ENCODE results near the gene LYRM7. TPM values are rescaled to one million over a fixed set of nuclear protein-coding genes. Genes with fewer than 3 reads are reported as not detected.

LYRM7 gene
- total RNA-seq, 5 donors from 2014 or later (not counting 1 experiment from before 2014, with no cell fraction given) = 7.5 to 17.0 (median 12.9) TPM

DNA sequence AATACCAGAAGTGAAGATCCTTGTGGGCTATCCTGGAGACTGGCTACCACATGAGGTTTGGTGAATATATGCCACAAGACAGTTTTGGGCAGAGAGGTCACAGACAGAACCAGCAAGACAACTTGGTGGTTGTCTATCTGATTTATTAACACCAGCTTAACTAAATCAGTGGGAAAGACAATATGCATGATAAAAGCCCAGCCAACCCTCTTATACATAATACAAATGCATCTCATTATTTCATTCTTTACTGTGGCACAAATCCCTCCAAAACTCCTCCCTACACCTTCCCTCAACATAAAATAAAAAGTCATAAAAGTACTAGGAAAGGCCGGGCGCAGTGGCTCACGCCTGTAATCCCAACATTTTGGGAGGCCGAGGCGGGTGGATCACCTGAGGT is 13.8 kb upstream of the LYRM7 start:
- Mint-ChIP-seq H3K4me1 (peaks cover 15 to 46% (median 41%) of the 10 kb centered on the region in 3 donors), H3K36me3 (peaks cover 45% of the 10 kb centered on the region), H3K27ac (peak overlapping the region; percentile 10 to 80), H3K4me3 (no peak overlapping the region), H3K27me3 (no peaks in the 10 kb centered on the region), H3K9me3 (no peaks in the 10 kb centered on the region)
- POLR2A ChIA-PET = no interaction called here
- WGBS (ENCODE audit: insufficient coverage) = 93% methylated on average over 5 of the region's 5 CpGs
- ATAC-seq (replicated peaks in 1 of 4) (no peak), DNase-seq (no peak)
- Histone ChIP-seq H3K27ac (ENCODE audit: low read length) (no peak overlapping the region), H3K4me3 (ENCODE audit: control insufficient read depth in 1 of 2, extremely low read depth in 1 of 2, low read length in 1 of 2) (no peak overlapping the region), H3K9me3 (no peaks in the 10 kb centered on the region), H3K4me1 (ENCODE audit: control insufficient read depth in 1 of 2, extremely low read depth in 1 of 2, insufficient read depth in 2 of 2, low read length in 2 of 2) (peaks cover 0 to 12% of the 10 kb centered on the region in 2 experiments), H3K36me3 (ENCODE audit: control insufficient read depth in 2 of 2, extremely low read depth in 1 of 2, insufficient read depth in 1 of 2, low read length in 1 of 2) (peaks cover 6 to 33% of the 10 kb centered on the region in 2 donors), H3K27me3 (replicated peaks in 1 of 2; ENCODE audit: control insufficient read depth in 2 of 2, extremely low read depth in 1 of 2, insufficient read depth in 2 of 2, low read length in 1 of 2) (no peaks in the 10 kb centered on the region)
- CTCF ChIA-PET = no interaction called here

DNA sequence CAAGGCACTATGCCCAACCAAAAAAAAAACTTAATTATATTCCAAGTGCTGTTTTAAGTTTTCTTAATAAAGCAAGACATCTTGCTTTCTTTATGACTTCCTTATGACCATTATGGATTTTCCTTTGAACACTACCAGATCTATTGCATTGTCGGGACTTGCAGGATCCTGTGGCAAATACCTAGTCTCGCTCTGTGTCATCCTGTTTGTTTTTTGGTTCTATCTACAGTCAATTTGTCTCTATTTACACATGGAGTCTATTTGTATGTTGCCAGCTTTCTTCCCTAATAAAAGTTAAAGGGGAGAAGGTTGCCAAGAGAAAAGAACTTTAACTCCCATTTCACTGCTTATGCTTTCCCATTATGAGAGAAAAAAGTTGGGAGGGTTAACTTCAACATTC is 10.6 kb upstream of the LYRM7 start:
- CTCF ChIA-PET = interaction anchor here in 1 of 2 donors (0.6 kb wide), 1 partner anchor 18 kb away, joined by 3 read pairs; no protein-coding TSS in a partner anchor
- H3K9me3 Mint-ChIP-seq = no peaks in the 10 kb centered on the region
- DNase-seq (no peak), ATAC-seq (replicated peaks in 1 of 4) (no peak)
- Histone ChIP-seq H3K36me3 (ENCODE audit: control insufficient read depth in 2 of 2, extremely low read depth in 1 of 2, insufficient read depth in 1 of 2, low read length in 1 of 2) (peaks cover 6 to 40% of the 10 kb centered on the region in 2 donors), H3K27me3 (replicated peaks in 1 of 2; ENCODE audit: control insufficient read depth in 2 of 2, extremely low read depth in 1 of 2, insufficient read depth in 2 of 2, low read length in 1 of 2) (no peaks in the 10 kb centered on the region), H3K27ac (ENCODE audit: low read length) (no peak overlapping the region), H3K4me1 (ENCODE audit: control insufficient read depth in 1 of 2, extremely low read depth in 1 of 2, insufficient read depth in 2 of 2, low read length in 2 of 2) (peaks cover 2 to 24% of the 10 kb centered on the region in 2 experiments), H3K4me3 (ENCODE audit: control insufficient read depth in 1 of 2, extremely low read depth in 1 of 2, low read length in 1 of 2) (no peak overlapping the region), H3K9me3 (no peaks in the 10 kb centered on the region)
- WGBS (ENCODE audit: insufficient coverage) = no CpG with 5 or more reads among the region's 2 CpGs
- peaks cover 56% of the 10 kb centered on the region for H3K36me3 Mint-ChIP-seq
- H3K4me1 Mint-ChIP-seq = peaks cover 32 to 67% (median 59%) of the 10 kb centered on the region in 3 donors
- H3K27ac Mint-ChIP-seq = peak overlapping the region; percentile 34 to 37
- H3K27me3 Mint-ChIP-seq = no peaks in the 10 kb centered on the region
- POLR2A ChIA-PET = no interaction called here
- H3K4me3 Mint-ChIP-seq = no peak overlapping the region

DNA sequence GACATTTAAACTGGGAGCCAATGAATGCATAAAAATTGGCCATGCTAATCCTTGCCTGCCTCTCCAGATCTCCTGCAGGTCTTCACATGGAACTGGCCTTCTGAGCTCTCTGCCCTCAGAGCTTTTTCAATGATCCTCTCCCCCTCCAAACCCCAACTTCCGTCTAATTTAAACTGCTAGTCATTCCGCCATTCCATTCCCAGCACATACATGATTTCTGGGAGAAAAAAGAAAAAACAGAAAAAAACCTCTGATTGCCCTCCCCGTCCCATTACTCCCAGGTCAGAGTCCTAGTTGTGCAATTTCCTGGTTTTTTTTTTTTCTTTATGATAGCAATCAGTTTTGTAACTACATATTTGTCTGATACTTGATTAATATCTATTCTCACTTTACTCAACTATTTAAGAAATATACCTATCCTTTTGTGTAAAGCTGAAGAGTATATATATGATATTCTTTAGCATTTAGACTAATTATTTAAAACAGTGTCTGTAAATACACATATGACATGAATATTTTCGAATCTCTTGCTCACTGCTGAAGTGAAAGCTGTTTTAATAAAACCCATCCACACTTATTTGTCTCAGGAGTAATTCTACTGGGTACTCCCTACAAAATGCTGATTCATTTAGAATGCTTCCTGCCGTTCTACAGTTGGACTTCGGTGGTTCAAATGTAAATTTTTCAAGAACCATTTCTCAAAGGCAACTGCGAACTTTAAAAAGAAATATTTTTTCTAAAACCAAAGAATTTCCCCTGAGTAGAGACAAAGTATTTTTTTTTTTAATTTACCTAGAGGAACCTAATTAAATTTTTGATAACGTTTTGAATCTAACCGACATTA is 7.2 kb upstream of the LYRM7 start:
- WGBS (ENCODE audit: insufficient coverage) = no CpG with 5 or more reads among the region's 9 CpGs
- Histone ChIP-seq H3K4me3 (ENCODE audit: control insufficient read depth in 1 of 2, extremely low read depth in 1 of 2, low read length in 1 of 2) (peak overlapping the region; percentile 81 to 89), H3K4me1 (ENCODE audit: control insufficient read depth in 1 of 2, extremely low read depth in 1 of 2, insufficient read depth in 2 of 2, low read length in 2 of 2) (peaks cover 2 to 27% of the 10 kb centered on the region in 2 experiments), H3K9me3 (no peaks in the 10 kb centered on the region), H3K36me3 (ENCODE audit: control insufficient read depth in 2 of 2, extremely low read depth in 1 of 2, insufficient read depth in 1 of 2, low read length in 1 of 2) (peaks cover 3 to 38% of the 10 kb centered on the region in 2 donors), H3K27ac (ENCODE audit: low read length) (peak overlapping the region; percentile 88), H3K27me3 (replicated peaks in 1 of 2; ENCODE audit: control insufficient read depth in 2 of 2, extremely low read depth in 1 of 2, insufficient read depth in 2 of 2, low read length in 1 of 2) (no peaks in the 10 kb centered on the region)
- peaks cover 40% of the 10 kb centered on the region for H3K36me3 Mint-ChIP-seq
- peak overlapping the region; percentile 85 to 95 for H3K27ac Mint-ChIP-seq
- peak in 1 of 35 experiments; percentile 30 for DNase-seq
- H3K4me3 Mint-ChIP-seq = peak overlapping the region; percentile 85 to 95 (median 91)
- H3K27me3 Mint-ChIP-seq = no peaks in the 10 kb centered on the region
- ChIA-PET CTCF (interaction anchor here (0.6 to 1.7 kb wide), 4 partner anchors 89 to 1395 kb away, joined by 3 to 7 read pairs (median 4); no protein-coding TSS in a partner anchor), POLR2A (interaction anchor here (0.5 to 0.7 kb wide), 7 partner anchors 15 to 1203 kb away, joined by 3 to 5 read pairs (median 3); no protein-coding TSS in a partner anchor)
- H3K4me1 Mint-ChIP-seq = peaks cover 45 to 63% (median 56%) of the 10 kb centered on the region in 3 donors
- H3K9me3 Mint-ChIP-seq = no peaks in the 10 kb centered on the region
- ATAC-seq (replicated peaks in 1 of 4) = no peak

DNA sequence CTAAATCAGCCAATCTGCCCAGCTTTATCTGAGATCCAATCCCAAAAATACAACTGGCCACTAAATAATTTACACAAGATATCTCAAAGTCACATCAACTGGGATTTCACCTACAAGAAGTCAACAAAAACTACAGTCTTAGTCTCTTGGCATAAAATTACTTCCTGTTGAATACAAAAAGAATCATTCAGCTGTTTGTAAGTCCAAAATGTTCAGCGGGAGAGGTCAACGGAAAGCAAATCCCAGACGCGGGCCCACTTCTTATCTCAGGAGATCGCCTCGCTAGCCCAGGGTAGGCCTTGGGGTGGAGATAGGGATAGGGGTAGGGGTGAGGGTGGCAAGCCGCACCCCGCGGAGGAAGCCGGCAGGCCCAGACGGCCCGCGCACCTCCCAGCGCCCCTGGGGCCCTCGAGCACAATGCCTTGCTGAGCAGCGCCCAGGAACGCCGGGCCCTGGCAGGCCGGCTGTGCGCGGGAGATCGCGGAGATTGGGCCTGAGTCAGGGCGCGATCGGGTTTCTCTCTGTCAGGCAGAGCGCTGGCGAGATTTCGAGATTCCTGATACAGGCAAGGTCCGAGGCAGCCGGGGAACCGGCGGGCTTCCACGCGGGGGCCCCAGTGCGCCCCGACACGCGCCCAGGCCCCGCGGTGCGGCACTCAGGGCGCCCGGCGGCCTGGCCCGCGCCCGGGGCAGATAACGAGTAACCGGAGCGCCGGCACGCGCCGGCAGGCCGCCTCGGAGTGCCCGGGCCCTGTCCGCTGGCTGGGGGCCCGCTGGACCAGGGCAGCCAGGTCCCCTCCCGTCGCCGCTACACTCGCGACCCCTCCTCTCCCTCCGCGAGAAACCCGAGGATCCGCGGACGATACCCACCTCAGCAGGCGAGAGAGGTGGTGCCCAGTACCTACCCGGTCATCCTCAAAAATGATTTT is 6.3 kb upstream of the LYRM7 start:
- Histone ChIP-seq H3K27ac (ENCODE audit: low read length) (peak overlapping the region; percentile 93), H3K9me3 (no peaks in the 10 kb centered on the region), H3K4me3 (ENCODE audit: control insufficient read depth in 1 of 2, extremely low read depth in 1 of 2, low read length in 1 of 2) (peak overlapping the region; percentile 81 to 89), H3K36me3 (ENCODE audit: control insufficient read depth in 2 of 2, extremely low read depth in 1 of 2, insufficient read depth in 1 of 2, low read length in 1 of 2) (peaks cover 3 to 29% of the 10 kb centered on the region in 2 donors), H3K4me1 (ENCODE audit: control insufficient read depth in 1 of 2, extremely low read depth in 1 of 2, insufficient read depth in 2 of 2, low read length in 2 of 2) (peaks cover 2 to 27% of the 10 kb centered on the region in 2 experiments), H3K27me3 (replicated peaks in 1 of 2; ENCODE audit: control insufficient read depth in 2 of 2, extremely low read depth in 1 of 2, insufficient read depth in 2 of 2, low read length in 1 of 2) (no peaks in the 10 kb centered on the region)
- H3K27ac Mint-ChIP-seq = peak overlapping the region; percentile 98
- H3K4me3 Mint-ChIP-seq = peak overlapping the region; percentile 91 to 98 (median 94)
- POLR2A ChIA-PET = interaction anchor here in 1 of 2 donors (0.6 to 1.0 kb wide), 3 partner anchors 90 to 113 kb away, joined by 3 to 5 read pairs (median 3); no protein-coding TSS in a partner anchor
- no peaks in the 10 kb centered on the region for H3K9me3 Mint-ChIP-seq
- ATAC-seq (replicated peaks in 1 of 4) (peak; percentile 75 to 79 (median 78)), DNase-seq (peak; percentile 36 to 79 (median 64))
- no peaks in the 10 kb centered on the region for H3K27me3 Mint-ChIP-seq
- under 1% methylated on average over 72 of the region's 73 CpGs for WGBS (ENCODE audit: insufficient coverage)
- CTCF ChIA-PET = interaction anchor here (0.6 to 1.7 kb wide), 5 partner anchors 88 to 255 kb away, joined by 3 to 7 read pairs (median 5); partner anchors contain the start of gene CDC42SE2 (in 1 of the 2)
- H3K36me3 Mint-ChIP-seq = peaks cover 30% of the 10 kb centered on the region
- peaks cover 45 to 60% (median 49%) of the 10 kb centered on the region in 3 donors for H3K4me1 Mint-ChIP-seq

DNA sequence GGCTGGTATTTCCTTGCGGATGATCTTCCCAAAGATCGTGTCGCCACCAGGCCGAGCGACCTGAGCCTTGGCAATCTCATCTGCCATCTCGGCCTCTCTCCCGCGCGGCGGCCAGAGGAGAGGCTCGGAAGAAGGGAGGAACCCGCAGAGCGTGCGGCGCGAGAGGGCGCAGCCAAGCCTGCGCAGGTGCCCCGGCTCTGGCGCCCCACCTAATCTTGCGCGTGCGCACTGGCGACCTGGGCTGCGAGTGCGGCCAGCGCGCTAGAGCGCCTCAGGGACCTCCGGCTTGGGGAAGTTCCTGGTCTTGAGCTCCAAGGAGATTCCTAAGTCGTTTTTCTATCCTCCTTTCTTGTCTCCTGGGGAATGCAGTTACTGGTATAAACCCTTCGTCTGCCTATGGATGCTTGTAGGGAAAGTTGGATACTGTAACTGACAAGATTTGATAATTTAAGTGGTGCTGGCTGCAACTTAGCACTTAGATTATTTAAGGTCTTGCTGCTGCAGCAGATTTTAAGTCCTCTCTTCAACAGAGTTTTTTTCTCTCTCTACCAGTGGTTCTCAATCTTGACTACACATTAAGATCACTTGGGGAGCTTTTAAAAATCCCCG is 5.5 kb upstream of the LYRM7 start, which contains the start of gene HINT1:
TSS of gene HINT1 (minus strand) at position 138 of the 609 bp plus-strand sequence. CDS start at position 87, 51 bp downstream.
- H3K27me3 Mint-ChIP-seq = no peaks in the 10 kb centered on the region
- Histone ChIP-seq H3K4me3 (ENCODE audit: control insufficient read depth in 1 of 2, extremely low read depth in 1 of 2, low read length in 1 of 2) (peak within 1 kb of the TSS; percentile 81 to 89), H3K27me3 (replicated peaks in 1 of 2; ENCODE audit: control insufficient read depth in 2 of 2, extremely low read depth in 1 of 2, insufficient read depth in 2 of 2, low read length in 1 of 2) (no peaks in the 10 kb centered on the region), H3K9me3 (no peaks in the 10 kb centered on the region), H3K36me3 (ENCODE audit: control insufficient read depth in 2 of 2, extremely low read depth in 1 of 2, insufficient read depth in 1 of 2, low read length in 1 of 2) (peaks cover 3 to 24% of the 10 kb centered on the region in 2 donors), H3K4me1 (ENCODE audit: control insufficient read depth in 1 of 2, extremely low read depth in 1 of 2, insufficient read depth in 2 of 2, low read length in 2 of 2) (peaks cover 5 to 27% of the 10 kb centered on the region in 2 experiments), H3K27ac (ENCODE audit: low read length) (peak within 1 kb of the TSS; percentile 93)
- peak within 1 kb of the TSS; percentile 98 for H3K27ac Mint-ChIP-seq
- H3K9me3 Mint-ChIP-seq = no peaks in the 10 kb centered on the region
- whole genome bisulfite sequencing (ENCODE audit: insufficient coverage) = 0% methylated on average over 29 of the region's 33 CpGs
- POLR2A ChIA-PET = interaction anchor here in 1 of 2 donors (0.5 to 1.0 kb wide), 3 partner anchors 67 to 214 kb away, joined by 3 to 4 read pairs (median 3); no protein-coding TSS in a partner anchor
- DNase-seq (peak; percentile 77 to 96 (median 88)), ATAC-seq (replicated peaks in 1 of 4) (peak; percentile 84 to 89 (median 86))
- H3K4me3 Mint-ChIP-seq = peak within 1 kb of the TSS; percentile 91 to 98 (median 94)
- peaks cover 45 to 61% (median 48%) of the 10 kb centered on the region in 3 donors for H3K4me1 Mint-ChIP-seq
- H3K36me3 Mint-ChIP-seq = peaks cover 23% of the 10 kb centered on the region
- CTCF ChIA-PET = interaction anchor here (0.5 to 1.6 kb wide), 9 partner anchors 44 to 246 kb away, joined by 3 to 5 read pairs (median 4); partner anchors contain the start of gene CDC42SE2 (in 1 of the 2)
